ENCODE measurements around the gene CDKN2B.
"Not testable (repeated sequence)": the region's sequence is repeated elsewhere in the genome, so short reads cannot be mapped to it uniquely, and the experiment has no call there.

CDKN2B gene

GRCh38 chr9:21968331-21969010 lies 40.6 kb downstream of the CDKN2B start:
- DNase-seq: no peak

GRCh38 chr9:21967702-21968101 lies 41.4 kb downstream of the CDKN2B start:
- DNase-seq: no peak

GRCh38 chr9:21967169-21967568 lies 41.9 kb downstream of the CDKN2B start:
- no peak for DNase-seq

GRCh38 chr9:21966140-21966851 lies 42.8 kb downstream of the CDKN2B start:
- DNase-seq: no peak

GRCh38 chr9:21965401-21965951 lies 43.6 kb downstream of the CDKN2B start:
- peak; percentile 62 for DNase-seq

GRCh38 chr9:21964925-21965385 lies 44.1 kb downstream of the CDKN2B start:
- DNase-seq: peak; percentile 43

- DNase-seq: no peak
Observed at GRCh38 chr9:21961569-21961968, 47.5 kb downstream of the CDKN2B start.

- DNase-seq: not testable (repeated sequence)
Observed at GRCh38 chr9:21959268-21959667, 49.8 kb downstream of the CDKN2B start.

- DNase-seq: no peak
Observed at GRCh38 chr9:21958833-21959232, 50.3 kb downstream of the CDKN2B start.
